Uterus (tissue), 2 donors: ENCODE measurements around the gene RSPH1.

Experiments used
- CTCF ChIP-seq, 4 experiments: fragments of 200-600 bp in 2 of 4; fragments of 450-650 bp in 2 of 4; sonication (generic) in 2 of 4; IDR thresholded peaks; one replicate each; pipeline ENCODE4 v1.5.1; 2016 to 2019; ENCODE audit warnings: antibody characterized with exemption in 4 of 4, mild to moderate bottlenecking in 2 of 4, moderate library complexity in 1 of 4
- POLR2A ChIP-seq, 2 donors: fragments of 450-650 bp; IDR thresholded peaks; one replicate each; pipeline ENCODE4 v1.6.1; 2016; ENCODE audit warnings: antibody characterized with exemption in 2 of 2, mild to moderate bottlenecking in 1 of 2, moderate library complexity in 1 of 2

- TF ChIP-seq POLR2A (IDR thresholded peaks at IDR 0.05) = no peak
- TF ChIP-seq CTCF (IDR thresholded peaks at IDR 0.05) = no peak
These were observed 18.2 kb upstream of the RSPH1 start for GRCh38 chr21:42513985-42514882.
